Lower leg skin (tissue), 4 donors: ENCODE measurements around the gene TSPAN1. TPM values are rescaled to one million over a fixed set of nuclear protein-coding genes. Genes with fewer than 3 reads are reported as not detected.

Experiments
- DNase-seq, 2 donors: peaks; one replicate each; pipeline ENCODE4 v3.0.0-alpha.2; 2019; ENCODE audit warnings: low spot score in 2 of 2
- H3K4me3 ChIP-seq: fragments of 200-600 bp; sonication (generic); 2 replicates; pipeline ENCODE4 v1.5.1; 2017; ENCODE audit warnings: mild to moderate bottlenecking, low read depth; ENCODE audit not compliant: poor library complexity, severe bottlenecking
- POLR2A ChIP-seq, 2 donors: fragments of 450-650 bp; IDR thresholded peaks; one replicate each; pipeline ENCODE4 v1.6.1; 2016 to 2017; ENCODE audit warnings: antibody characterized with exemption in 2 of 2, mild to moderate bottlenecking in 1 of 2, moderate library complexity in 1 of 2
- WGBS, 2 donors: methylation state at CpG; one replicate each; pipeline ENCODE4 v1.1.5; 2018; 5-methylcytosine and 5-hydroxymethylcytosine counted together
- intact Hi-C: fragments of 100-400 bp; cut with DNase I; formaldehyde crosslinking; loops from one replicate; pipeline ENCODE4 v1.15.0; 2023; ENCODE audit warnings: low total_unique reads
- total RNA-seq, 4 donors: library from RNA; depleted of rRNA; stranded (reverse); fragments of >200 nt; gene quantifications; one replicate each; pipeline ENCODE4 v1.1.0, GENCODE V29; 2016
- TF ChIP-seq, protein P1 (sequence below), 3 donors: fragments of 450-650 bp; IDR thresholded peaks; one replicate each; pipeline ENCODE4 v1.5.1; 2016; ENCODE audit warnings: antibody characterized with exemption in 3 of 3, mild to moderate bottlenecking in 3 of 3, moderate library complexity in 2 of 3

TSPAN1 gene
- total RNA-seq, 4 donors from 2014 or later, result 2.9 to 10.9 (median 5.9) TPM

DNA sequence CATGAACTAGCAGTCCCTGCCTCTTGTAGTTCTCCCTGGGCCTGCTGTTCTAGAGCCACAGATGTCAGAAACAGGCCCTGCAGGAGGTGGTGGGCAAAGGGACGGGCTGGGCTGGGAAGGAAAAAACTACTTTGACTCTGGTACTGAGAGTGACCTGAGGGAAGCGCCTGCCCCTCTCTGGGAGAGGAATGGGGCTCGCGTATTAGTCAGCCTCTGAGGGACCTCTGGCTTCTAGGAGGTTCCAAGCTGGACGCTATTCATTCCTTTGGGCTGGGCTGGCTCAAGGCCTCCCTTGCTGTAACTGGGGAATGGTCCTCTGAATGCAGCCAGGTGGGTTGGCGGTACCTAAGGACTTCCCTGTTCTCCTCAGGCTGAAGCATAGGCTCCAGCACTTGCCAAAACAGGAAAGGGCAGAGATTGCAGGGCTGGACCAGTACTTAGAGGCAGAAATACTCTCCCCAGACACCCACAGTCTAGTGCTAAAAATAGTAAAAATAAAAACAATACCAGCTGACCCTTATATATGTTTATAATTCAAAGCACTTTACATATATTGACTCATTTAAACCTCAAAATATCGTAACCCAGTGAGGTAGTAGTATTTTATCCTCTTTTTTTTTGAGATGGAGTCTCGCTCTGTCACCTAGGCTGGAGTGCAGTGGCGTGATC lies 16.3 kb downstream of the TSPAN1 start:
- intact Hi-C loops, result loop anchor here (5.0 kb wide), 1 partner anchor 1041 kb away; the partner anchor contains the start of gene TAL1
- TF ChIP-seq, protein P1, sequence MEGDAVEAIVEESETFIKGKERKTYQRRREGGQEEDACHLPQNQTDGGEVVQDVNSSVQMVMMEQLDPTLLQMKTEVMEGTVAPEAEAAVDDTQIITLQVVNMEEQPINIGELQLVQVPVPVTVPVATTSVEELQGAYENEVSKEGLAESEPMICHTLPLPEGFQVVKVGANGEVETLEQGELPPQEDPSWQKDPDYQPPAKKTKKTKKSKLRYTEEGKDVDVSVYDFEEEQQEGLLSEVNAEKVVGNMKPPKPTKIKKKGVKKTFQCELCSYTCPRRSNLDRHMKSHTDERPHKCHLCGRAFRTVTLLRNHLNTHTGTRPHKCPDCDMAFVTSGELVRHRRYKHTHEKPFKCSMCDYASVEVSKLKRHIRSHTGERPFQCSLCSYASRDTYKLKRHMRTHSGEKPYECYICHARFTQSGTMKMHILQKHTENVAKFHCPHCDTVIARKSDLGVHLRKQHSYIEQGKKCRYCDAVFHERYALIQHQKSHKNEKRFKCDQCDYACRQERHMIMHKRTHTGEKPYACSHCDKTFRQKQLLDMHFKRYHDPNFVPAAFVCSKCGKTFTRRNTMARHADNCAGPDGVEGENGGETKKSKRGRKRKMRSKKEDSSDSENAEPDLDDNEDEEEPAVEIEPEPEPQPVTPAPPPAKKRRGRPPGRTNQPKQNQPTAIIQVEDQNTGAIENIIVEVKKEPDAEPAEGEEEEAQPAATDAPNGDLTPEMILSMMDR (IDR thresholded peaks at IDR 0.05), result no peak
- TF ChIP-seq POLR2A (IDR thresholded peaks at IDR 0.05), result no peak
- no peak for DNase-seq
- WGBS, 2 donors, result 91 to 93% methylated on average over 9 of the region's 9 CpGs
- H3K4me3 ChIP-seq, result no peak overlapping the region

DNA sequence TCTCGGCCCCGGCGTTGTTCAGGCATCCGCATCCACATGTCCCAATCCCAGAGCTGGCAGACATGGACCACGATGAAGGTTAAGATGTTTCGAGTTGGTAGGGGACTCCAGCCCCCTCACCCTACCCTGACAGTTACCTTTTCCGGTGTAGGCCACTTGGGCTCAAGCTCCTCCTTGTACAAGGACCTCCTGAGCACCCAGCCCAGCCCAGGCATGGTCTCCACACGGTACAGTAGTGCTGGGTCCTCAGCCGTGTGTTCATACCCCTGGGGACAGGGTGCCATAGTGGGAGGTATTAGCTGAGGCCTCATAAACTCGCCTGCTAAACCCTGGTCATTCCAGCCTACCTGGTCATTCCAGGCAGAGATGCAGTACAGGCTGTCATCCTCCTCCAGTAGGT lies 17.3 kb downstream of the TSPAN1 start:
- no peak for DNase-seq
- intact Hi-C loops, result loop anchor here (5.0 kb wide), 1 partner anchor 1040 kb away; the partner anchor contains the start of gene TAL1
- TF ChIP-seq, protein P1 (IDR thresholded peaks at IDR 0.05), result no peak
- no peak for TF ChIP-seq POLR2A (IDR thresholded peaks at IDR 0.05)
- no peak overlapping the region for H3K4me3 ChIP-seq
- WGBS, 2 donors, result 94 to 95% methylated on average over 10 of the region's 10 CpGs

DNA sequence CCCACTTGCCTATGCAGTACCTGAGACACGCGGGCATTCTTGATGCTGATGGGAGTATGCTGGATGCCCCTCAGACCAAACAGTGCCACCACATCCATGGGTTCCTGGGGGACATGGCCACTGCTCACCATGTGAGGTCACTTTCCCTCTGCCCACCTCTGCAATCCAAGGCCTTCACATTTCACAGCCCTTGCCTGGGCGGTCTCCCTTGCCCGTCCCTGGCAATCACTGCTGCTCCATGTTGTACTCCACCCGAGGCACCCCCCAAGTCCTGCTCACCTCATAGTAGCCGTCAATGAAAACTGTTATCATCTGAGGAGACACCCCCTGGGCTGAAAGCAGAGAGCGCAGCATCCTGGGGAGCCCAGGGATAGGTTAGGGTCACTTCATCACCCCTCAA lies 18.4 kb downstream of the TSPAN1 start:
- no peak overlapping the region for H3K4me3 ChIP-seq
- TF ChIP-seq POLR2A (IDR thresholded peaks at IDR 0.05), result no peak
- TF ChIP-seq, protein P1 (IDR thresholded peaks at IDR 0.05), result no peak
- intact Hi-C loops, result loop anchor here (5.0 kb wide), 1 partner anchor 1039 kb away; the partner anchor contains the start of gene TAL1
- DNase-seq, result no peak
- 94 to 96% methylated on average over 7 of the region's 7 CpGs for WGBS, 2 donors

DNA sequence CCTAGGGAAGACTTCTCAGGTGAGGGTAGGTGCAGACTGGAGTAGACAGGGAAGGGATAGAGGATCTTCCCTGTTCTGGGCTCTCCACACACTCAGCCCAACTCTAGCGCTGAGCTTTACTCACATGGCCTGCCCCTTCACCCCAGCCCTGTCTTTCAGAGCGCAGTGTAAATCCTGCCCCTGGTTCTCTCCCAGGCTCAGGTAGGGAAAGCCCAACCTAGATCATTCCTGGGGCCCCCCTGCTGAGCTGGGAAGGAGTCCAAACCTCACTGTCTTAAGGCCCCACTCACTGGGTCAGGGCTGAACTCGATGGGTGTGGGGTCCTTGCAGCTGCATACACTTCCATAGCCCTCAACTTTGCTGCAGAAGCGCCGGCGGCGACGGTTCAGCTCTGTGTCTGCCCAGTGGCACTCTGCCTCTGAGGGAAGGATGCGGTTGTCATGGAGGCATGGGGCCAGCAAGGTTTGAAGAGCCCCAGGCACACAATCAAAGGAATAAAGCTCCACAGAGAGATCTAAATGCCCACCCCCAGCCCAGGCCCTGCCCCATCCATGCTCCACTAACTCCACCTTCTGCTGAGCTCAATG lies 19.2 kb downstream of the TSPAN1 start:
- 86 to 91% methylated on average over 9 of the region's 9 CpGs for WGBS, 2 donors
- TF ChIP-seq POLR2A (IDR thresholded peaks at IDR 0.05), result no peak
- TF ChIP-seq, protein P1 (IDR thresholded peaks at IDR 0.05), result no peak

DNA sequence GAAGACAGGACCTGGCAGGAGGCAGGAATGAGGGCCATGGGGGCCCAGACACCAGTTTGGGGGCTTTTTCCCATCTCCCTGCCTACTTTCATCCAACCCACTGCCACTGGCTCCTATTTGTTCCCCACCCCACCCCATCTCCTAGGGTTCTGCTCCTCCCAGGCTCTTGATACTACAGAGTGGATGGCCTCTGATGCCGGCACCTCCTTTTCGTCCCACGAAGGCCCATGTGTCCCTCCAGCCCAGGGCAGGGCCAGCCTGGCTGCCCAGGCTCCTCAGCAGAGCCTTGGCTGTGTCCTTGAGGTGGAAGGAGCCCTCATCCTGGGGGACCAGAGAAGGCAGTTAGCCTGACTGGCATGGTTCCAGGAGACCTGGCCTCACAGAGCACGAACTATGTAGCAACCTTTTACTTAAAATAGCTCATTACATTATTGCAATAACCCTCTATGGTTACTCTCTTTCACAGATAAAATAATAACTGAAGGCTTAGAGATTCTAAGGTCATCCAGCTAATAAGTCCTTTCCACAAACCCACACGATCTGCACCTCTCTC lies 19.8 kb downstream of the TSPAN1 start:
- DNase-seq, result no peak
- 81 to 83% methylated on average over 5 of the region's 5 CpGs for WGBS, 2 donors
- TF ChIP-seq, protein P1 (IDR thresholded peaks at IDR 0.05), result no peak
- H3K4me3 ChIP-seq, result no peak overlapping the region
- intact Hi-C loops, result loop anchor here (5.0 kb wide), 1 partner anchor 1038 kb away; the partner anchor contains the start of gene TAL1

More for the DNA sequence above, 19.2 kb downstream of the TSPAN1 start:
- intact Hi-C loops, result loop anchor here (5.0 kb wide), 1 partner anchor 1038 kb away; the partner anchor contains the start of gene TAL1
- H3K4me3 ChIP-seq, result no peak overlapping the region
- no peak for DNase-seq
